ENCODE measurements around the gene PPM1N. TPM values are rescaled to one million over a fixed set of nuclear protein-coding genes. Genes with fewer than 3 reads are reported as not detected.
"Not testable (repeated sequence)": the region's sequence is repeated elsewhere in the genome, so short reads cannot be mapped to it uniquely, and the experiment has no call there.

Gene PPM1N
- total RNA-seq, 1 donor from 2014 or later: 0.57 TPM

DNA sequence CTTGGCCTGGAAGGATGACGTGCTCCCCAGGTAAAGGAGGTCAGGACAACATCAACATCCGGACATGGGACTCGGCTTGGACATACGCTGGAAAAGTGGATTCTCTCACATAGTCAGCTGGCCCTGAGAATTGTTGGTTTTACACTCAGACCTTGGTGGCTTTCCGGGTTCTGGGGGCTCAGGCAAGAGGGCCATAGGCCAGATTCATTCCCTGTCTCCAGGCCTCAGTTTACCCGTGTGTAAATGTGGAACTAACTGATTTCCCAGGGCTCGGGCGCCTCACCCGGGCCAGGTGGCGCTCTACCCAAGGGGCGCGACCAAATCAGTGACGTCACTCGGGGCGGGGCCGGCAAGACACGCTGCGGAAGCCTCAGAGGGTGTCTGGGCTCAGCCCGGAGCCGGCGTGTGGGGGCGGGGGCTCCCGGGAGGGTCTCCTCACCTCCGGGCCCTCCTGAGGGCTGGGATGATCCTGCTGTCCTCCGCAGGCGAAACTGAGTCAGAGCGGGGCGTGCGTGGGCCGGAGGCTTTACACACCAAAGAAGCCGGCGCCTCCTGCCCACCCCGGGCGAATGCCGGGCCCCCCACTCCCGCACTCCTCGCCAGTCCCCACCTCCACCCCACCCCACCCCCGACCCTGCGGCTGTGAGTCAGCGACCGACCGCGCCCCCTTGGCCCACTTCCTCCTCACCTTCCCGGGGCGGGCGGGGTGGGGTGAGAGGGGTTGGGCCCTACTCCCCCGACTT is 8.2 kb downstream of the PPM1N start:
- intact Hi-C loops (cut with micrococcal nuclease): no loop called here

DNA sequence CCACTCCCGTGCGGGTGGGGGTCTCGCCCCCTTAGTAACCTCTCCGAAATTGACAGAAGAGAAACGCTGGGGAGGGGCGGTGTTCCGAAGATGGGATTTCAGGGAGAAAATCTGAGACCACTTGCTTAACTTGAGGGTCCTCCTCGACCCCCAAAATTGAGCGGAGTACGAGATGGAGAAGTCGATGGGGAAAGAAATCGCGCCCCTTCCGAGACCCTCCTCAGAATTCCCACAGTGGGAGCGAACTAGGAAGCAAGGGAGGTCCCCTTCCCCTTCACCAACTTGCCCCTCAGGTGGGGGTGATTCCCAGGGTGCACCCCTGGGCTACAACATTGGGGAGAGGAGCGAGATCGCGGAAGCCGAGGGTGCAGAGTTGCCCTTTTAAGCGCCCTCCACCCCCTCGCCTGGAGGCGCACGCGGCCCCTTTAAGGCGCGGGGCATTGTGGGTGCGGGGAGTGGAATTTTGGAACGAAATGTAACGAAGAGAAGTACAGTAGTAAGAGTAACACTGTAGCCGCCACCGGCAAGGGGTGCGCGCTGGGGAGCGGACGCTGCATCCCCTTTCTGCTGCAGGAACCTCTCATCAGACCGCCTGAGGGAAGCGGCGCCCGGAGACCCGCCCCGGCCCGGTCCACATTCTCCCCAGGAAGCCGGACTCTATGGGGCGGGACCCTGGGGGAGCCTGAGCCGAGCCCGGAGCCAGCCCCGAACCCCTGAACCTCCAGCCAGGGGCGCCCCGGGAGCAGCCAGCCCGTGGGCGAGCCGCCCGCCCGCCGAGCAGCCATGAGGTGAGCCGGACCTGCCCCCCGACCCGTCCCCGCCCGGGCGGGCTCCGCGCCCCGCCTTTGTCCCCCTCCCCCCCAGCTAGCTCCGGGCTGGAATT is 9.0 kb downstream of the PPM1N start, which contains the start of gene VASP:
Gene VASP, plus strand, starts transcription at position 491 of the 883 bp plus-strand sequence. Its CDS starts 293 bp downstream, at position 784.
- ATAC-seq (peak; percentile 84), DNase-seq (peak; percentile 90)
- intact Hi-C loops (cut with micrococcal nuclease): no loop called here

More for the DNA sequence above, 8.2 kb downstream of the PPM1N start:
- ATAC-seq (peak; percentile 85), DNase-seq (peak; percentile 97)

DNA sequence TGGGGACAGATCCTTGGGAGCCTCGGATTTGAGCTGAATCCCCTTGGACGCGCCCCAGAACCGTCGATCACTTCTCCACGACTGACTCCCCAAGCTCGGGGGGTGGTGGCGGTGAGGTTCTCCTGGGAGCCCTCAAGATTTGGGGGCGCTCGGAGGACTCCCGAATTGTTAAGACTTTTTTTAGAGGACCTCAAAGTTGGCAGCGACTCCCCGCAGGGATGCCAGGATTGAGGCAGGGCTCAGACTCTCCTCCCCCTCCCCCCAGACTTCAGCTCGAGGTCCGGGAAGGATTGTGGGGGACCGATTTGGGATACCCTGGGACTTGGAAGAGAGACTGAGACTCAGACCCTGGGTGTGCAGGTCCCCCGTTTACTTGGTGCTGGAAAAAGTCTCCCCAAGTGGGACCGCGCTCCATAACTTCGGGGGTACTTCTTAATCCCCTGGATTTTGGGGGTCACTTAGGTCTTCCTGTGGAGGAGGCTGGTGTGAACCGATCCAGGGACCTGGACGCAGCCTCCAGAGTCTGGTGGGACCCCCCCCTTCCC is 9.7 kb downstream of the PPM1N start:
- intact Hi-C loops (cut with micrococcal nuclease): no loop called here
- ATAC-seq: no peak
- DNase-seq: no peak

DNA sequence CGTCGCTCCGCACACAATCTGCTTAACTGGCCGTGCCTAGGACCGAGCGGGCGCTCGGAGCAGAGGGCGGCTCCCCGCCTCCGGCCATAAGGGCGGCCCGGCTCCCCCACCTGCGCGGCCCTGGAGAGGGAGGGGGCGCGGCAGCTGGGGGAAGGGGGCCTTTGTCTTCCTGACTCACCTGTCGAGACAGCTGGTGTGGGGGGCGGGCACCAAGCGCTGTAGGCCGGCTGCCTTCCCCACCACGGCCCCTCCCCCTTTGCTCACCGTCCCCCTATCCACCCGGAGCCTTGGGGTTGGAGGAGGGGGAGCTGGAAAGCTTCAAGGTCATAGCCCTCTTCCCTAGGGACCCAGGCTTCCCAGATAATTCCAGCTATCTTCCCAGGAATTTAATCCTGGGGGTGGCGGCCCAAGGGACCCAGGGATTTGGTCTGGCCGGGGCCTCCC is 10.2 kb downstream of the PPM1N start:
- intact Hi-C loops (cut with micrococcal nuclease): no loop called here
- DNase-seq: peak; percentile 67
- peak; percentile 4 for ATAC-seq

DNA sequence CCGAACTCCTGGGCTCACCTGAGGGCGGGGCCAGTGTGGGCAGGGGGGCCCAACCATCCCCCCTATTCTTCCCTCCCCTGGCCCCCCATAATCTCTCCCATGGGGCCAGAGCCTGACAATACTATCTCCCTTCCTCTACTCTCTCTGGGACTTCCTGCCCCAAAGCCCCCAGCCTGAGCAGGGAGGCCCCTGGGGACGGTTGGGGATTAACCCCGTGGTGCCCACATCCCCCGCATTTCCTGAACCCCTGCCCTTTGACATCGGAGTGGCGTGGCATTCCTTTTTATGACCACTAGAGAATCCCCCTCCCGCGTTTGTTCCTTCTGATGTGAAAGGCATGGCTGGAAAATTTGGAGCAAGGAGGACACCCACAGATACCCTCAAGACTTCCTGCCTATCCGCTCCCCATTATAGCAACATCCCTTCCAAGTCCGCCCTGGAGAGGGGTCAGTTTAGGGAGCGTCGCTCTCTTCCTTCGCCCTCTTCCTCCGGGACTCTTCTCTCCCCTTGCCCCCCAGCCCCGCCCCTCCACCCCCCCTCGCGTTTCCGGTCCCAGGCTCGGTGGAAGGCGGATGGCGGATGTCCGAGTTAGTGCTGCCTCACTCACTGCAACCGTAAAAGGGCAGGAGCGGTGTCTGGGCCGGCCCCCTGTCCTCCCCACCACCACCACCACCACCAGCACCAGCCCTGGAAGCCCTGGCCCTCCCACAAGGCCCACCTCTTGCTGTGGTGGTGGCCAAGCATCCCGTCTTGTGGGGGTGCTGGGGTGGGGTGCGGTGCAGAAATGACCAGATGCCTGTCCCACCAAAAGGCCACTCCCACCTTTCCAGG is 10.8 kb downstream of the PPM1N start:
- peak; percentile 81 for DNase-seq

DNA sequence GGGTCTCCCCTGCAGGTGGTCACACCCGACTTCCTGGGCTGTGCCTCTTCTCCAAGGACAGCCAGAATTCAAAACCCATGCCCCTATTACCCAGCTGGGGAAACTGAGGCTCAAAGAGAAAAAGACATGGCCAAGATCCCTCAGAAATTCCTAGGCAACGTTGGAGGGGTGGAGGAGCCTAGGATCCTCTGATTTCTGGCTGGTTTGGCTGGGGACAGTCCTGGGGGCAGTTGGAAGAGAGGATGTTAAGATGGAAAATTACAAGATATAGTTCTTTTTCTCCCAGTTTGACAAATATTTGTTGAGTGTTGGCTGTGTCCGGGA is 11.4 kb downstream of the PPM1N start:
- ATAC-seq (no peak), DNase-seq (no peak)
- intact Hi-C loops (cut with micrococcal nuclease): no loop called here

More for the DNA sequence above, 10.8 kb downstream of the PPM1N start:
- ATAC-seq: peak; percentile 46
- intact Hi-C loops (cut with micrococcal nuclease): no loop called here

DNA sequence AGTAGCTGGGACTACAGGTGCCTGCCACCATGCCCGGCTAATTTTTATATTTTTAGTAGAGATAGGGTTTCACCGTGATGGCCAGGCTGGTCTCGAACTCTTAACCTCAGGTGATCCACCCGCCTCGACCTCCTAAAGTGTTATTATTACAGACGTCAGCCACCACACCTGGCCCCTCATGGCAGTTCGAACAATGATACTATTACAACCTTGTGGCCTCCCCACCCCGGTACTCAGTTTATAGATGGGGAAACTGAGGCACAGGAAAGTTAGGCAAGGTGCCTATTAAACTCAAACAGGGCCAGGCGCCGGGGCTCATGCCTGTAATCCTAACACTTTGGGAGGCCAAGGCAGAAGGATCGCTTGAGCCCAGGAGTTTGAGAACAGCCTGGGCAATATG is 12.1 kb downstream of the PPM1N start:
- intact Hi-C loops (cut with micrococcal nuclease); ATAC-seq; DNase-seq: not testable (repeated sequence)

DNA sequence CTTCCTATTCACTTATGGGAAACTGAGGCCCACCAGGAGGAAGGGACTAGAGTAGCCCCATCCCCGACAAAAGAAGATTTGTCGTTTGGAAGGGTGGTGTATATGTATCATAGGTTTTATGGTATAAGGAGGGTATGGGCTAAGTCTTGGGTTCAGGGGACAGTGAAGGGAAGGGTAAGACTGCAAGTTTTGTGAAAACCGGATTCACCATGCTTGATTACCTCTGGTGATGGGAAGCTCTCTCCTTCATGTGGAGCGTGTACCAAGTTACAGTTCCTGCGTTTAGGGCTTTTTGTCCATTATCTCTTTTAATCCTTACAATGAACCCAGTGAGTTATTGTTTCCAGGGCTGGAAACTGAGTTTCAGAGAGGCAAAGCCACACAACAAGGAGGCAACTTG is 12.8 kb downstream of the PPM1N start:
- ATAC-seq (no peak), DNase-seq (no peak)
- intact Hi-C loops (cut with micrococcal nuclease): no loop called here

DNA sequence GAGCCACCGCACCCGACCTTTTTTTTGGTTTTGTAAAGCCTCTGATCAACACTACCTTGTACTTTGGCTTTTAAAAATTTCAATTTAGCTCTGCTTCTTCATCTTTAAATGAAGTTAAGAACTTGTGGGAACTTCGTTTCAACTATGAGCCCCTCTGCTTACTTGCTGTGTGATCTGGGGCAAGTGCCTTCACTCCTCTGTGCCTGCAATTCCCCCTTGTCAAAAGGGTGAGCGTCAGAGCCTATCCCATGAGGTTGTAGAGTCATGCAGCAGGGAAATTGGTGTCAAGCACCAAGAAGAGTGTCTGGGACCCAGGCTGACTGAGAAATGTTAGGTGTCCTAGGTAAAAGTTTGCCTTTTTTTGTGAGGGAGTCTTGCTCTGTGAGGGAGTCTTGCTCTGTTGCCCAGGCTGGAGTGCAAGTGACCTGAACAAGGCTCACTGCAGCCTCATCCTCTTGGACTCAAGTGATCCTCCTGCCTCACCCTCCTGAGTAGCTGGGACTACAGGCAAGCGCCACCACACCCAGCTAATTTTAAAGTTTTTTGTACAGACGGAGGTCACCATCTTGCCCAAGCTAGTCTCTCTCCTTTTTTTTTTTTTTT is 14.7 kb downstream of the PPM1N start:
- no peak for DNase-seq
- no peak for ATAC-seq
- intact Hi-C loops (cut with micrococcal nuclease): no loop called here

DNA sequence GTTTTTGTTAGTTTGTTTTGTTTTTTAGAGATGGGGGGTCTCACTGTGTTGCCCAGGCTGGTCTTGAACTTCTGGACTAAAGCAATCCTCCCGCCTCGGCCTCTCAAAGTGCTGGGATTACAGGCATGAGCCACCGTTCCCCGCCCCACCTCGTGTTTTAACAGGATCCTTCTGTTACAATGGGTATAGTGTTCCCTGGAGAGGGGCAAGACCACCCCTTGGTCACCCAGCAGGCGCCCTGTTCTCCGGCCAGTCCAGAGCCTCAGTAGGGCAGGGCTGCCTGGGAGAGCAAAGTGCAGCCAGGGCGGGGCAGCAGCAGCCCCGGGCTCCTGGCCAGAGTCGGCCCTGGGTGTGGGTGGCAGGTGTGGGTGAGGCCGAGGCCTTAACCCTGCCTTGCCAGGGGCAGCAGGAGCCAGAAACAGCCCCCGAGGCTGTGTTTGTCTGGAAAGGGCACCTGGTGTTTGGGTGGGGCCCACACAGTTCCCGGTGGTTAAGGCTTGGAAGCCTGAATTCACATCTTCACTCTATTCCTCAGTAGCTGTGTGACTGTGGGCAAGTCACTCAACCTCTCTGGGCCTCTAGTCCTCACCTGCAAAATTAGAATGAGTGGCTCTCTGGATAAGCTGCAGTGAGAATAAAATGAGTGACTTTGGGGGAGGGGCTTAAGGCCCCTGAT is 16.3 kb downstream of the PPM1N start:
- intact Hi-C loops (cut with micrococcal nuclease): no loop called here
- ATAC-seq (peak; percentile 35), DNase-seq (peak; percentile 53)

DNA sequence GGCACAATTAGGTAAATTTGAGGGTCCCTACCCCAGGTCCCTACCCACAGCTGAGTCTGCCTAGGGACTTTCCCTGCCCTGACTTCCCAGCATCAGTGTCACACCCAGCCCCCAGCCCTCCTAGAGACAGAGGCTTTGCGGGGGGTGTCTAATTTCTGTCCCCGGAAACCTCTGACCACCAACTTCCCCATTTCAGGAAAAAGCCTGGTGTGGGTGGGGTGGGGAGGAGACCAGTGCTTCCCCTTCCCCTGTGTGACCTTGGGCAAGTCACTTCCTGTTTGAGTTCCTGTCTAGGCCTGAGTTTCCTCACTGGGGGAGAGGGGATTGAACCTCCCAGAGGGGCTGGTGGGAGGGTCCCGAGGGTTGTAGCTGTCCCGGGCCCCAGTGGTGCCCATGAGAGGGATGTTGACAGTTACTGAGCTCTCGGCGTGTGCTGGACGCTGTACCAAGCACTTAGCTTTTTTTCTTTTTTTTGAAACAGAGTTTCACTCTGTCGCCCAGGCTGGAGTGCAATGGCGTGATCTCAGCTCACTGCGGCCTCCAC is 16.9 kb downstream of the PPM1N start:
- DNase-seq (peak; percentile 58), ATAC-seq (peak; percentile 64)
- intact Hi-C loops (cut with micrococcal nuclease): no loop called here

DNA sequence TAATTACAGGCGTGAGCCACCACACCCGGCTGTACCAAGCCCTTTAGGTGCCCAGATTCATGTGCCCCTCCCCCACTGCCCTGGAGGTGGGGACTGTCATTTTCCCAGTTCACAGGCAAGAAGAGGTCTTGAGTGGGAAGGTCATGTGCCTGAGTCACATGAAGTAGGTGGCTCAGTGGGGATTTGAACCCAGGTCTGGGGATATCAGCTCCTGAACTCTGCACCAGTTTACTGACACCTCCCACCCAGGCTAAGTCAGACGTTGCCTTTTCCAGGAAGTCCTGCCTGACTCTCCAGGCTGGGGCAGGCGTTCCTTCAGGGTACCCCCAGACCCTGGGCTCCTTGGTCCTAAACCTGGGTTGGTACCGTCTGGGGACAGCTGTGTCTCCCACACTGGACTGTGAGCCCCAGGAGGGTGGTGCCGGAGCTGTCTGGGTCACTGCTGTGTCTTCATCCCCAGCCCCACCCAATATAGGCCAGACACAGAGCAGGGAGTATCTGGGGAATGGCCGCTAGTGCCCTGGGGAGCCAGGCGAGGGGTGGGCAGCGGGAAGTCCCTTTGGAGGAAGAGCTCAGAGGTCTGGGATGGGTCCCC is 17.7 kb downstream of the PPM1N start:
- peak; percentile 16 for ATAC-seq

DNA sequence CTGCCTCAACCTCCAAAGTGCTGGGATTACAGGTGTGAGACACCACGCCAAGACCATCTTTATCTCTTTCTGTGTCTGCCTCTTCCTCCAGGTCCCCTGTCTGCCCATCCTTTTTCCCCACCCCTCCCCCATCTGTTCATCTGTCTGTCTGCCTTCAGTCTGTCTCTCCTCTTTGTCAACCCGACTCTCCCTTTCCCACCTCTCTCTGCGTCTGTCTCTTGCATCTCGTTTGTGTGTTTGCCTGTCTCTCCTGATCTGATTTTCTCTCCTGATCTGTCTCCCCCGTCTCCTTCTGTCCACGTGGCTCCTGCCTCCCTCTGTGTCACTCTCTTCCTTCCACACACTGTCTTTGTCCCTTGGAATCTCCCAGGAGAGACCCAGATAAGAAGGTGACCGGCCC is 19.0 kb downstream of the PPM1N start:
- ATAC-seq: no peak
- intact Hi-C loops (cut with micrococcal nuclease): no loop called here
- no peak for DNase-seq

More for the DNA sequence above, 17.7 kb downstream of the PPM1N start:
- DNase-seq: no peak
- intact Hi-C loops (cut with micrococcal nuclease): no loop called here

DNA sequence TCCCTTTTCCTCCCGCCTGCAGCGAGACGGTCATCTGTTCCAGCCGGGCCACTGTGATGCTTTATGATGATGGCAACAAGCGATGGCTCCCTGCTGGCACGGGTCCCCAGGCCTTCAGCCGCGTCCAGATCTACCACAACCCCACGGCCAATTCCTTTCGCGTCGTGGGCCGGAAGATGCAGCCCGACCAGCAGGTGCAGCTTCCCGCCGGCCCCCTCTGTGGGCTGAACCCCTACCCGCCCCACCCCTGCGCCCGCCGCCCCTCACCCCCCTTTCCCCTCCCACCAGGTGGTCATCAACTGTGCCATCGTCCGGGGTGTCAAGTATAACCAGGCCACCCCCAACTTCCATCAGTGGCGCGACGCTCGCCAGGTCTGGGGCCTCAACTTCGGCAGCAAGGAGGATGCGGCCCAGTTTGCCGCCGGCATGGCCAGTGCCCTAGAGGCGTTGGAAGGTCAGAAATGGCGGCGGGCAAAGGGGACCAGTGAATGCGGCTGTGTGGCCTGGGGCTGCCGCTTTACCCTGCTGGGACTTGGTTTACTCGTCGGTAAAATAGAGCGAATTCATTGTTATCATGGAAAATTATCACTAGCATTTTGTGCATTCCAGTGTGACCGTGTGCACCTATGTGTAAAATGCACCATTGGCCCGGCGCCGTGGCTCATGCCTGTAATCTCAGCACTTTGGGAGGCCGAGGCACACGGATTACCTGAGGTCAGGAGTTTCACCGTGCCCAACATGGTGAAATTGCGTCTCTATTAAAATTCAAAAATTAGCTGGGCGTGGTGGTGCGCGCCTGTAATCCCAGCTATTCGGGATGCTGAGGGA is 19.6 kb downstream of the PPM1N start:
- intact Hi-C loops (cut with micrococcal nuclease): no loop called here
- DNase-seq: no peak
- no peak for ATAC-seq

DNA sequence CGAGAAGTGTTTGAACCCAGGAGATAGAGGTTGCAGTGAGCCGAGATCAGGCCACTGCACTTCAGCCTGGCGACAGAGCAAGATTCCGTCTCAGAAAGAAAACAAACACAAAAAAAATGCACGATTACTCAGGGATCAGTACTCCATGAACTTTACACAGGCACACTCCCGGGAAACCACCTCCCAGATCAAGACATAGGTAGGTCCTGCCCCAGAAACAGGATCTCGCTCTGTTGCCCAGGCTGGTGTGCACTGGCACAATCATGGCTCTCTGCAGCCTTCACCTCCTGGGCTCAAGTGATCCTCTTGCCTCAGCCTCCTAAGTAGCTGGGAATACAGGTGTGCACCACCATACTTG is 20.2 kb downstream of the PPM1N start:
- DNase-seq (no peak), ATAC-seq (no peak)
- intact Hi-C loops (cut with micrococcal nuclease): no loop called here

DNA sequence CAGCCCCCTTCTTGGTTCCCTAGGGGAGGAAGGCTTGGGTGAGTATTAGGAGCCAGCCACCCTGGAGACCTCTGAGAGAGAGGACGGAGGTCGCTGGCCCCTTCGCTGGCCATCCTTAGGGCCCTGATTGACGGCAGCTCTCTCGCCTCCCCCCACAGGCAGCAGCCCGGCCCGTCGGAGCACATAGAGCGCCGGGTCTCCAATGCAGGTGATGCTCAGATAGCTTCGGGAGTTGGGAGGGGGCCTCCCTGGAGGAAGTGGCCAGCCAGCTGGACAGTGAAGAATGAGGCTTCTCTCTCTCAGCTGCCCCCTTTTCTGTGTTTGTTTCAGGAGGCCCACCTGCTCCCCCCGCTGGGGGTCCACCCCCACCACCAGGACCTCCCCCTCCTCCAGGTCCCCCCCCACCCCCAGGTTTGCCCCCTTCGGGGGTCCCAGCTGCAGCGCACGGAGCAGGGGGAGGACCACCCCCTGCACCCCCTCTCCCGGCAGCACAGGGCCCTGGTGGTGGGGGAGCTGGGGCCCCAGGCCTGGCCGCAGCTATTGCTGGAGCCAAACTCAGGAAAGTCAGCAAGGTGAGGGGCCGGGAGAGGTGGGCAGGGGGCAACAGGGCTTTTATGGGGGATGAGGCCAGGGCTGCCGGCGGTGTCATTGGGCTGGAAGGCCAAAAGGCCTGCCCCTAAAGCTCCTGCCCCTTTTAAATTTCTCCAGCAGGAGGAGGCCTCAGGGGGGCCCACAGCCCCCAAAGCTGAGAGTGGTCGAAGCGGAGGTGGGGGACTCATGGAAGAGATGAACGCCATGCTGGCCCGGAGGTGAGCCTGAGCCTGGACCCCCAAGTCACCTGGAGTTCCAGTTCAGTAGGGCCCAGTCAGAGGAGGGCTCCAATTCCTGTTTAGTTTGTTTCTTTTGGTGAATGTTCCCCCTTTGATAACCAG is 24.0 kb downstream of the PPM1N start:
- ATAC-seq (no peak), DNase-seq (no peak)
- intact Hi-C loops (cut with micrococcal nuclease): loop anchor here (5.0 kb wide), 1 partner anchor 120 kb away; no protein-coding TSS in a partner anchor
